Glomerular visceral epithelial cell (primary cell): ENCODE measurements around the gene KRT72.
A peak's percentile ranks its signal among the peaks of the same experiment; 100 is the strongest.
"Not testable (repeated sequence)": the region's sequence is repeated elsewhere in the genome, so short reads cannot be mapped to it uniquely, and the experiment has no call there.

Experiments
- DNase-seq: peaks from one replicate; pipeline ENCODE4 v3.0.0-alpha.2; 2016; ENCODE audit errors: extremely low spot score

The KRT72 gene

DNA sequence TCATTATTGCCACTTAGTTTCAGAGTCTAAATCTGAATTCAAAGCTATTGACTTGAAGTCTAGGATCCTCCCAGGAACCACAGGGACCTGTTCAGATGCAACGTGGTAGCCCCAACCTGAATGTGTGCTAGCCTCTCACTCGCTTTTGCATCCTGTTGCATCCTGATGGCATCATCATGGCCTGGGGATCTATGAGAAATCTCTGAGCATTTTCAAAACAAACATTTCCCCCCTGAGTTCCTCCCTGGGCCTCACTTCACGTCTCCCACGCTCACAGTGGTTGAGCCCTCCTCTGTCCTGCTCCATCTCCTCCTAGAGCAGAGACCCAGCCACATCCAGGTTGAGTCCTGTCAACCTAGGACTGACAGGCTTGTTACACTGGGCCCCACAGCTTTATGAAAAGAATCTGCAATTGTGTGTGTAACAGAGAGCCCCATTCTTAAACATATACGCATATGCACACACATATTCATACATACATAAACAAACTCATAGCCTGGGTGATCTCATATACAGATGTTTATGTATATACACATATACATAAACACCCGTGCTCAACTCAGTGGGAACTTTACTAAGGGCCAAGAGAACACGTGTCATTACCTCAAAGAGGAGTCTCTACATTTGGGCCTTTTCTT lies 5.4 kb upstream of the KRT72 start:
- no peak for DNase-seq

DNA sequence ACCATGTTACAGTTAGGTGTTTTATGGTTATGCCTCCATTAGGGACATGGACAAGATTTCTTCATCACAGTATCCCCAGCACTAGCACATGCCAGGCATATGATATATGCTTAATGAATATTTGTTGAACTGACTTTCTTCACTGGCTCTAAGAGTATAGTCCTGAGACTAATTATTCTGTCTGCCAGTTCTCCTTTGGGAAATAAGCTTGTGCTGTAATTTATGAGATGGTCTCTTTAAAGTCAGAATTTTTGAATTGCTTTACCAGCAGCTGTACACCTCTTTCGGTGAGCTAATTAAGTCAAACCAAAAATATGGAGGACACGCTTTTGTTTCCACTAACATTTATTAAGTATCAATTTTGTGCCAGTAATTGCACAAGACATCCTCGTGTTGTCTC lies 4.8 kb upstream of the KRT72 start:
- no peak for DNase-seq

DNA sequence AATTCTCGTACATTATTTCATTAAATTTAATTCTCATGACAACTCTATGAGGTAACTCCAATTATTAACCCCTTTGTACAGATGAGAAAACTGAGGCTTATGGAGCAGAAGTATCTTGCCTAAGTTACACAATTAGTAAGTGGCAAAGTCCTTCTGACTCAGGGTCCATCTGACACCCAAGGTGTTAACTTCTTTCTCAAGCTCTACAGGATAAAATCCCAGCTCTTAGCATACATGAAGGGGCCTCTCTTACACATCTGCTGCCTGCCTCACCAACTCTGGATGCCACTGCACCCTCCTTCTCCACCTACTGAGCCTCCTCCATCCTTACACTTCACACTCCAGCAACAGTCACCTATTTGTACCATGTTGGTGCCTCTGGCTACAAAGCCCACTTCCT lies 4.3 kb upstream of the KRT72 start:
- no peak for DNase-seq

DNA sequence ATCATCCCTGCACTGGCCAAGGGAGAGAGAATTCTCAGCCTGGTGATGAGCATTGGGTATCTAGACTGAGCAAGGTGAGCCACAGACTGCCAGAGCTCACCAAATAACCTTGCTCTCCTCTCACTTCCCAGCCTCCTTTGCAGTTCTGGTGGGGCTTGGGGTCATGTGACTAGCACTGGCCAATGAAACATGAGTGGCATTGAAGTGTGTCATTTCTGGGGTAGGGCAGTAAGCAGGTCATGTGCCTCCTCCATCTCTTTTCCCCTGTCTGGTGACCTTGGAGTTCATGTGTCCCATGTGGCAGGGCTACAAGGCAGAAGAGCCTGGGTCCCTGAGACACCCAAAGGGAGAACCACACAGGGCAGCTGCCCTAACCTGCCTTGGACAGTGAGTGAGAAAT lies 3.6 kb upstream of the KRT72 start:
- DNase-seq, result no peak

DNA sequence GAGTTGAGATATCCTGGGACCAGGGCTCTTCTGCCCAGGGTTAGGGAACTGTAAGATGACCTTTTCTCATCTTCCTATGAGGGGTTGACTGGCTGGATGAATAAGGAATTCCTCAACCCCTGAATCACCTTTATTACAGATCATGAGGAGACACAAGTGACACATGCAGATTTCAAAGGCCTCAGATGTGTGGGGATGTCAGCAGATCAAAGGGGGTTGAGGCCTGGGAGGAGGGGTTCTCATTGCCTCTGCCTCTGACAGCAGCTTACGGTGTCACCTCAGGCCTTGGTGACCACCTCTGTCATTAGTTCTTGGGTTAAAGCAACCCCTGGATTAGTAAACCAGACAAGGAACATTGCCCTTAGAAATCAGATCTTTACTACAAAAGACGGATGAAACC lies 2.1 kb upstream of the KRT72 start:
- DNase-seq, result no peak

DNA sequence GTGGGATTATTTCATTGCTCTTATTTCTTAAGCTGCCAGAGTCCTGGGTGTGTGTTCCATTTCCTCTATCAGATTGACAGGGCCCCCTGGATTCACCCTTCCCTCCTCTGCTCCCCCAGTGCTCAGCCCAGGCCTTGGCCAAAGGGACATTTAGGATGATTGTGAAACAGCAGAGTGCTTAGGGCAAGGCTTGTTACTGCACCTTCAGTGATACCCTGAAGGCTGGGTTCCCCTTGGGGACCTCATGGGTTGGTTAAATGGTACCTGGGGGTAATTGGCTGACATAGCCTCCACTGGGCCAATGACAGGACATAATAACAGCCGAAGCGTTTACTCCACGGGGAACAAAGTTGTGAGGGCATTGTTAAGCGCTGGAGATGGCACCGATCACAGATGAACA lies 1.3 kb upstream of the KRT72 start:
- DNase-seq, result no peak

DNA sequence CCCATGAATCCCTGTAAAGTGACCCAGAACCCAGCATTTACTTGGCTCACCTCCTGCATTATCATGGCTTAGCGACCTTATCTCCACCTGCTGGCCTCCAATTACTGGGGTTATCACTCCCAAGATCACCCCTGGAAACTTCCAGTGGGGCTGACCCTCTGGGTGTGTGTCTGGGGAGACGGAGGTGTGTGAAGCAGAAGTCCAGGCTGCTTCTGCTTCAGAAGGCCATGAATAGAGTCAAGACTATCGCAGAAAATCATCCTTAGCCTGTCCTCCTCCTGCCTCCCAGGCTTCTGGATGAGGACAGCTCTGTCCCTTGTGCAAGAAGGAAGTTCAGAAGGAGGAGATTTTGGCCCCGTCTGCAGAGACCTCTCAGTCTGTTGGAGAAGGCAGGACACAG lies 408 bp upstream of the KRT72 start:
- no peak for DNase-seq

DNA sequence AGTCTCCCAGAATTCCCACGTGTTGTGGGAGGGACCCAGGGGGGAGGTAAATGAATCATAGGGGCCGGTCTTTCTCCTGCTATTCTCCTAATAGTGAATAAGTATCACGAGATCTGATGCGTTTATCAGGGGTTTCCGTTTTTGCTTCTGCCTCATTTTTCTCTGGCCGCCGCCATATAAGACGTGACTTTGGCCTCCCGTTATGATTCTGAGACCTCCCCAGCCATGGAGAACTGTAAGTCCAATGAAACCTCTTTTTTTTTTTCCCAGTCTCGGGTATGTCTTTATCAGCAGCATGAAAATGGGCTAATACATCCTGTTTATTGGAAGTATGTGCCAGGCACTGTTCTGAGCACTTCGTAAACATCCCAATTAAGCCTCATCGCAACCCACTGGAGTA lies 788 bp downstream of the KRT72 start:
- no peak for DNase-seq

DNA sequence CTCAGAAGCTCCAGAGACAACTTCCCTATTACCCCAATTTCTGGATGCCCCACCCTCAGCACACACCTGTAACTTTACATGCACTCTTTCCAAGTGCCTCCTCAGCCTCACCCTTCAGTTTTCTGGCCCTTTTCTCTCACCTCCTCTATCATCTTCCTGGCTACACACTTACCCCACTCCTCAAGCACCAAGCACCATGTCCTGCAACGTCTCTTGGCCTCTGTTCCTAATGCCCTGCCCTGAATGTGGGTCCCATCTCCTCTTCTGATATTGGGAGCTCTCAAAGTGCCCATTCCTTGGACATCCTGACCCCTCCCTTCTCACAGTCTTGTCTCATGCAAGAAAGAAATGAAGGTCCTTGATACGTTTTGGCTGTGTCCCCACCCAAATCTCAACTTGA lies 1.2 kb downstream of the KRT72 start:
- no peak for DNase-seq

DNA sequence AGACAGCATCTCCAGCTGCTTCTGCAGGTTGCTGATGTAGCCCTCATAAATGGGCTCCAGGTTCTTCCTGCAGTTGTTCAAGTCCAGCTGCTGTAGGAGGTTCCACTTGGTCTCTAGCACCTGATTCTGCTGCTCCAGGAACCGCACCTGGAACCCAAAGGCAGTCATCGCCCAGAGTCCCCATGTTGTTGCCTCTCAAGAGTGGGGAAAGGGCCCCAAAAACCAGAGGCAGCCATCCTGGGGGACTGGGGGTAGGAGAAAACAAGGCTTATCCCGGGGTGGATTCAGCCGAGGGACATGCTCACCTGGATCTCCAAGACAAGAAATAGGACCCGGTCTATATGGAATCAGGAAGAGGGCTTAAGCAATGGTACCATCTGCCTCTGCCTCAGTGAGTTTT lies 2.3 kb downstream of the KRT72 start:
- no peak for DNase-seq

DNA sequence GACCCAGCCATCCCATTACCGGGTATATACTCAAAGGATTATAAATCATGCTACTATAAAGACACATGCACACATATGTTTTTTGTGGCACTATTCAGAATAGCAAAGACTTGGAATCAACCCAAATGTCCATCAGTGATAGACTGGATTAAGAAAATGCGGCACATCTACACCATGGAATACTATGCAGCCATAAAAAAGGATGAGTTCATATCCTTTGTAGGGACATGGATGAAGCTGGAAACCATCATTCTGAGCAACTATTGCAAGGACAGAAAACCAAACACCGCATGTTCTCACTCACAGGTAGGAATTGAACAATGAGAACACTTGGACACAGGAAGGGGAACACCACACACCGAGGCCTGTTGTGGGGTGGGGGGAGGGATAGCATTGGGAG lies 7.0 kb downstream of the KRT72 start:
- DNase-seq, result not testable (repeated sequence)

DNA sequence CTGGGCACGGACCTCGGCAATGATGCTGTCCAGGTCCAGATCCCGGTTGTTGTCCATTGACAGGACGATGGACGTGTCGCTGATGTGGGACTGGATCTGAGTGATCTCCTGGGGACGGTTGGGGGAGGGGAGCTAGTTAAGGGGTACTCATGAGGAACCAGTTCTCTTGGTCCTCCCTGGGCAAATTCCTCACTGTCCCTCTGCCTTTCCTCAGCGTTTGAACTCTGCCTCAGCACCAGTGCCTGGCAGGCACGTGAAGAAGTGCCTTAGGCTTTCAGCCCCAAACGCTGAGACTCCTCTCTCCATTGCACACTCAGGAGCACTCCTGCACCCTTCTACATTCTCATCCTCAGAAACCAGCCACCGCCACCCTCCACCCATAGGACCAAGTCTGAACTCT lies 9.7 kb downstream of the KRT72 start:
- DNase-seq, result no peak

DNA sequence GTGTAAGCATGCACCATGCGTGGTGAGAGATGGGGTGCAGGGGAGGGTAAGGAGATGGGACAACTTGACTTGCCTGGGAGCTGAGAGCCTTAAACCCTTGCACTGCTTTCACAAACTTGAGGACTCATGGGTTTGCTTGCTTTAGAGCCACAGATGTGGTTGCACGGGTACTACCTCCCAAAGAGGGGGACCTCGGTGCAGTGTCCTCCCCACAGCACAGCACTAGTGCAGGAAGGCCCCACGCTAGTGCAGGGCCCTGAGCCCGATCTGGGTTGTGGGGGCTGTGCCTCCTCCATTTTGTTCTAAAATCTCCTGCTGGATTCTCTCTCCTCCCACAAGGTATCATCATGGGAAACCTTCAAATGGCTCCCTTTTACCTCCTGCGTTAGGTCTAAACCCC lies 11.2 kb downstream of the KRT72 start:
- DNase-seq, result no peak

DNA sequence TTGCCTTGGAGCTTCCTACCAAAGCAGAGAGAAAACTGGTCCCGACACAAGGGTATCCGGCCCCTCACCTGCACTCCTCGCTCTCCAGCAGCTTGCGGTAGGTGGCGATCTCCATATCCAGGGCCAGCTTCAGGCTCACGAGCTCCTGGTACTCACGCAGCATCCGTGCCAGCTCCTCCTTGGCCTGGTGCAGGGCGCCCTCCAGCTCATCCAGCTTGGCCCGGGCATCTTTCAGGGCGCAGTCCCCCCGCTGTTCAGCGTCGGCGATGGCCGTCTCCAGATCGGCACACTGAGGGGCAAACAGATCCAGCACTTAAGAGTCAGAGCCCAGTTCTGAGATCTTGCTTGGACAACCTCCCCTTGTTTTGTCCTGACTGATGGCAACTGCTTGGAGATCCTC lies 13.7 kb downstream of the KRT72 start:
- DNase-seq, result no peak

DNA sequence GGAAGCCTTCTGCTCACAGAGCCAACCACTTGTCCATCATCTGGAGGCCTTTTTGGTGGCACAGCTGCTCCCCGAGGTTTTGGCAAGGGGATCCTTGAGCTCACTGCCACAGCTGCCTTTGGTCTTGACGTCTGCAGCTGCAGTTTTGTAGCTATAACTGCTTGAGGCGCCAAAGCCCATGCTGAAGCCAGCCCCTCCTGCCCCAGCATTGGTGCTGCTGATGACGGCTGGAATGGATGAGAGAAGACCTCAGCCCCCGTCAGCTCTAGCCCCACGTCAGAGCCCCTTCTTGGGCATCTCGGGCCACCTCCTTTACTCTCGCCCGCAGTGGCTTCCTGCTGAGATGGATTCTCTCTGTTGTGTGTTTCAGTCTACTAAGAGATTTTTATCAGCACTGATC lies 15.3 kb downstream of the KRT72 start:
- no peak for DNase-seq

DNA sequence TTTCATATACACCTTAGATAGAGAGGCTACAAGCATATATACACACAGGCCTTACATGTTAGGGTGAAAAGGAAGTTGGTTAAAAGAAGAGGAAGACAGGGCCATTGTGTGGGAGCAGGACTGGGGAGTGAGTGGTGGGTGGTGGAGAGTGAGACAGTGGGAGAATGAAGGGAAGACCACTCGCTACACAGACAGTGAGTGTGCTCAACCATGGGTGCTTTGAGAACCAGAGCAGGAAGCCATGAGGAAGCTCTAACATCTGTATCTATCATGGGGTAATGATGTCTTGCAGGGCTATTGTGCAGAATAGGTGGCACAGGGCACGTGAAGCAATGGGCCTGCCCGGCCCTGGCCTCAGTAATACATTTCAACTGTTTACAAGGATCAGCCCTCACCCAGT lies 16.2 kb downstream of the KRT72 start:
- no peak for DNase-seq

DNA sequence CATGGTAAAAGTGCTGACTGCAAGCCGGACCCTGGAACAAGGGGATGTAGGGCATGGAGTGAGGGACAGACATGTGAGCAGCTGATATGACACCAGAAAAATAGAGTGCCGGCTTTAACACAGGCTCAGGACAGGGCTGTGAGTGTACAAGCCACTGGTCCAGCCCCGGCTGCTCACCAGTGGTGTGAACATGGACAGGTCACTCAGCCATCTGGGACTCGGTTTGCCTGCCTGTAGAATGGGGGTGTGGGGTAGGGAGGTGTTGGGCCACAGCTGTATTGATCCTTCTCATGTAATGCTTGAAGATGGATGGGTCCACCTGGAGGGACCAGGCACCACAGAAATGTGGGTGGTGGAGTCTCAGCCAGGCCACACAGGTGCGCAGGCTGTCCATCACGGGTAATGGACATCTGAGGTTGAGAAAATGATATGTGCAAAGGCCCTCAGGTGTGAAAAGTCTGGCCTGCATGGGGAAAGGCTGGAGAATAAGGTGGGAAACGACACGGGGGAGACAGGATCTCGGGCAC lies 17.0 kb downstream of the KRT72 start:
- no peak for DNase-seq

DNA sequence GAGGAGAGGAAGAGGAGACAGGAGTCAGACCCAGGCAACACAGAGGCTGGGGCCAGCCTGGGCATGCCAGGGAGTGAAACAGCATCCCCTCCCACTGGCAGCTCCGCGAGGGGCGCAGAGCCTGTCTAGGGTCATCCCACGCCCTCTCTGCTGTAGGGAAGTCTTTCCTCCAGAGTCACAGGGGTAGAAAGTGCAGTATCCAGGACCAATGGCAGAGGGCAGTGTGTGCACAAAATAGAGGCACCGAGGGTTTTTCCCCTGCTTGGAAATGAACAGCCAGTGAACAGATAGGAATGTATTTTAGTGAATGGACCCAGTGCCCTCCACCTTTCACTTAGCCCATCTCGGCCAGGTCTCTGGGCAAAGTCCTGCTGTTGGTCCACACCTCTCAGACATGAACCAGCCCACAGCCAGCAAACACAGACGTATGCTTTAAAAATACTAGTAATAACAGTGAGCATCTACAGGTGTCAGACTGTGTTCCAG lies 18.2 kb downstream of the KRT72 start:
- DNase-seq, result peak; percentile 60

DNA sequence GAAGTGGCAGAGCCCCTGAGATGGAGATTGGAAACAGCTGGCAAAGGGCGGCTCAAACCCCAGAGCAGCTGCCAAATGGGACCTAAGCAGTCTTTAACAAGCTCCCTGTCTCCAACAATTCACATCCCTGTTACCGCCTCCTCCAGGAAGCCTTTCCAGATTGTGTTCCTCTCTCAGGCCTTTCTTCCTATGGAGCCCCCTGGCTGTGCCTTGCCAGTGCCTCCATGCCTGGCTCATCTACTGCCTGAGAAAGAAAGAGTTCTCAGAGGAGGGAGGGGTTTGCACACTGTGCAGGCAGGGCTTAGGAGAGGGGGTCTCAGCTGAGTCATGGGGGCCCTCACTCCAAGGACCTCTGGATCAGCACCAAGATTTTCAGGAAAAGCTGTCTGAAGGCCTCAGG lies 18.8 kb downstream of the KRT72 start:
- DNase-seq, result no peak

DNA sequence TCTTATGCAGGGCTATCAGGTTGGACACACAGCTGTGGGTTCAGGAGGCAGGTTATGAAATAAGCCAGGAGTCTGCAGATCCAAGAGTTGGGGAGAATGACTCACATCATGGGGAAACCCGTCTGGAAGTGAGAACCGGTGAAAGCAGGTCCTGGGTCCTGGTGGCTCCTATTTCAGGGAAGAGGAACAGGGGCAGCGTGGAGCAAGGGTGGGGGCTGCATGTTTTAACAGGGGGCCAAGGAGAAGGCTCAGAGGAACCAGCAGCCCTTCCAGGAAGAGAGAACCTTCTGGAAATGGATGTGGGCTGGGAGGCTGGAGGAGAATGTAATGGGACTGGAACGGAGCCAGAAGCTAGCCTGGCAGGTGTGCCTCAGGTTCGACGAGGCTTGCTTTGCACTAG lies 19.8 kb downstream of the KRT72 start:
- peak; percentile 33 for DNase-seq

DNA sequence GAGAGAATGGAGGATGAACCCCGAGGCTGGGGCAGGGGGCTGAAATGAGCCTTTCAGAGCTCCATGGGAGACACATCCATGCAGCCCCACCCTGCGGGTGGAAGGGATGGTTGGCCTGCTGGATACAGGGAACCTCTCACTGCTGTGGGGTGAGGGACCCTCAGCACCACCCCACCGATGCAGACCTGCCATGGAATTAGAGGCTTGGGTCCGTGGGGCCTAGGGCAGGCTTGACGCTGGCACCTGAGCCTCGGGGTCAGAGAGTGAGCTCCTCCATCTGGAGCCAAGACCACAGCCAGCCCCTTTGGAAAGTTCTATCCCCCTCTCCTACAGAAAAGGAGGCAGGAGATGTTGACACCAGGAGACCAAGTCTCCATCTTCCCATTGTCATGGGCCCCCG lies 20.2 kb downstream of the KRT72 start:
- DNase-seq, result no peak

DNA sequence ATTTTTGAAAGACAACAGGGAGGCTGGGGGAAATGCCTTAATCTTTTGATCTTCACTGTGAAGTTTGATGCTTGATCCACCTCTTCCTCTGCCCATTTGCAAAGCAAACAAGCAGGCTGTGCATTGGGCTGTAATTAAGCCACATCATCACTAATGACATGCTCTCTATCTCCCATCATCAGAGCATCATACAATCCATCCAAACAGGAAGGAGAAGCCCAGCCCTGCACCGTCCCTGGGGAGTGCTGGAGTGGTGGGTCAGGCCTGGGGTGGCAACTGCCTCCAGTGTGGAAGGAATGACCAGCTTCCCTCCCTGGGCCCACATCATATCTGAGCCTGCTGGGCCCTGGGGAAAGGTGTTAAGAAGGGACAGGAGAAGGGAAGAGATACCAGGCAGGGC lies 20.8 kb downstream of the KRT72 start:
- no peak for DNase-seq

DNA sequence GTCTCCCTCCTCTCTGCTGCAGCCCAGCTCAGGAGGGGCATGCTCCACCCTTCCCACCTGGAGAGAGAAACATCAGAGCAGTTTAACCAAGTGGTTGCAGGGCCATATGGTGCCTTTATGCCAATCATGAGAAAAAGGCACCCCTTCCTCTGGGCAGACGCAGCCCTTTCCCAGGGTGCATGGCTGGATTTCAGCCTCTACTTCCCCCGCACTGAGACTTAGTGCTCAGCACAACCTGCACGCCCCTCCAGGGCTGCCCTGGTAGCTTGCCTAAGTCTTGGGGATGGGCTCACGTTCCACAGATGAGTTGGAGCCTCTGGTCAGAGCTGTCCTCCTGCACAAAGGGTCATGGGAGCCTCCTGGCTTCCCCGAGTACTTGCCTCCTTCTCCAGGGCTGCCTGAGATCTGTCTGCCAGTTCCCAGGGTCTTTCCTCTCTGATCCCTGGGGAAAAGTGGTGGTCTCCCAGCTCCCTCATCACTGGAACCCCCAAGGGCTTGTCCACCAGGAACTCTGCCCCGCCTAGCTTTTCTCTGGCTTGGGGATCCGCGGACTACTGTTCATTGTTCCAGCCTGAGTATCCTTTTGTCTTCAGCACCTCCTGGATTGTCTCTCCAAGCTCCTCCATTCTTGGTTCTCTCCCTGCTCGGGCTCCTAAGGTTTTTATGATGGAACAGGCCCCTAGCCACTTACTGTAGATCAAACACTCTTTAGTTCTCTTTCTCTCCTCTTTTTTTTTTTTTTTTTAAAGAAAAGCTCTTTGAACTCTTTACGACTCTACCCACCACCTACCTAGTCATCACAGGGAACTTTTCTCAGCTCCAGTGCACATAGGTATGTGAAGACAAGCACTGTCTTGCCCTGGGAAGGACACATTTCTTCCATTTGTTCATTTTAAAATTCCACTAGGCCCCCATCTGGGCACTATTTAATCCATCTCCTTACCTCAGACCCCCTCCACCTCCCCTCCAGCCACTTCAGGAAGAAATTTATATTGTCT lies 21.5 kb downstream of the KRT72 start:
- DNase-seq, result peak; percentile 18
